ENCODE results near the gene NAA30. TPM values are rescaled to one million over a fixed set of nuclear protein-coding genes. Genes with fewer than 3 reads are reported as not detected.

NAA30 gene
- total RNA-seq, 1 donor from 2014 or later: 24.2 TPM

- DNase-seq: no peak
- H3K27ac ChIP-seq (replicated peaks): peak overlapping the region; percentile 85
- H3K27me3 ChIP-seq (ENCODE audit: low read depth): no peaks in the 10 kb centered on the region
- no peak for TF ChIP-seq CTCF (IDR thresholded peaks at IDR 0.05; ENCODE audit: borderline replicate concordance)
- H3K4me1 ChIP-seq: peaks cover 50% of the 10 kb centered on the region
- peak overlapping the region; percentile 92 for H3K4me3 ChIP-seq
- no peaks in the 10 kb centered on the region for H3K9me3 ChIP-seq (replicated peaks)
- H3K36me3 ChIP-seq: no peaks in the 10 kb centered on the region
- intact Hi-C loops (cut with micrococcal nuclease): no loop called here
These were observed 745 bp upstream of the NAA30 start for GRCh38 chr14:57389646-57390036.

- no peaks in the 10 kb centered on the region for H3K9me3 ChIP-seq (replicated peaks)
- no peaks in the 10 kb centered on the region for H3K36me3 ChIP-seq
- no peaks in the 10 kb centered on the region for H3K27me3 ChIP-seq (ENCODE audit: low read depth)
- intact Hi-C loops (cut with micrococcal nuclease): no loop called here
- H3K4me1 ChIP-seq: peaks cover 50% of the 10 kb centered on the region
- DNase-seq: peak; percentile 25
- no peak for TF ChIP-seq CTCF (IDR thresholded peaks at IDR 0.05; ENCODE audit: borderline replicate concordance)
- H3K4me3 ChIP-seq: peak overlapping the region; percentile 92
- H3K27ac ChIP-seq (replicated peaks): peak overlapping the region; percentile 85
These were observed 575 bp downstream of the NAA30 start for GRCh38 chr14:57390806-57391516.

- no peaks in the 10 kb centered on the region for H3K27me3 ChIP-seq (ENCODE audit: low read depth)
- peaks cover 50% of the 10 kb centered on the region for H3K4me1 ChIP-seq
- no peaks in the 10 kb centered on the region for H3K9me3 ChIP-seq (replicated peaks)
- intact Hi-C loops (cut with micrococcal nuclease): no loop called here
- H3K36me3 ChIP-seq: peaks cover 2% of the 10 kb centered on the region
- DNase-seq: no peak
- no peak for TF ChIP-seq CTCF (IDR thresholded peaks at IDR 0.05; ENCODE audit: borderline replicate concordance)
- peak overlapping the region; percentile 85 for H3K27ac ChIP-seq (replicated peaks)
- H3K4me3 ChIP-seq: peak overlapping the region; percentile 92
These were observed 1.3 kb downstream of the NAA30 start for GRCh38 chr14:57391517-57392195.

GRCh38 chr14:57392830-57393229 is 2.4 kb downstream of the NAA30 start:
- TF ChIP-seq CTCF (IDR thresholded peaks at IDR 0.05; ENCODE audit: borderline replicate concordance): no peak
- no peak for DNase-seq
- Histone ChIP-seq H3K4me1 (peaks cover 50% of the 10 kb centered on the region), H3K36me3 (peaks cover 12% of the 10 kb centered on the region), H3K27ac (replicated peaks) (no peak overlapping the region), H3K9me3 (replicated peaks) (no peaks in the 10 kb centered on the region), H3K4me3 (peak overlapping the region; percentile 92), H3K27me3 (ENCODE audit: low read depth) (no peaks in the 10 kb centered on the region)
- intact Hi-C loops (cut with micrococcal nuclease): no loop called here

GRCh38 chr14:57400556-57401494 is 10.4 kb downstream of the NAA30 start:
- Histone ChIP-seq H3K36me3 (peaks cover 48% of the 10 kb centered on the region), H3K9me3 (replicated peaks) (no peaks in the 10 kb centered on the region), H3K27me3 (ENCODE audit: low read depth) (no peaks in the 10 kb centered on the region), H3K4me1 (peaks cover 25% of the 10 kb centered on the region), H3K4me3 (no peak overlapping the region), H3K27ac (replicated peaks) (no peak overlapping the region)
- intact Hi-C loops (cut with micrococcal nuclease): no loop called here
- no peak for DNase-seq
- no peak for TF ChIP-seq CTCF (IDR thresholded peaks at IDR 0.05; ENCODE audit: borderline replicate concordance)

All from left ventricle myocardium inferior (tissue), 1 donor.